Panc1 (cell line): ENCODE measurements around the gene IFT122. TPM values are rescaled to one million over a fixed set of nuclear protein-coding genes. Genes with fewer than 3 reads are reported as not detected.

Experiments
- ATAC-seq: fragments of 200-7000 bp; cut with Tn5 transposase; 2 replicates; pipeline ENCODE4 v1.9.1; 2020; ENCODE audit warnings: mild to moderate bottlenecking, moderate library complexity
- BruUV-seq: library from RNA; stranded (reverse); fragments of 400-500 nt; replicated peaks from 2 replicates; lab custom pipeline; 2021; lab: Mats Ljungman, UMichigan
- CTCF ChIA-PET: fragments of 300-600 bp; sonication (Branson Sonifier 250); formaldehyde crosslinking; loops from one replicate; lab custom pipeline; 2022; ENCODE audit warnings: antibody characterized with exemption; lab: Charles Lee
- POLR2A ChIA-PET: fragments of 300-600 bp; sonication (Branson Sonifier 250); formaldehyde crosslinking; loops from one replicate; lab custom pipeline; 2022; ENCODE audit warnings: antibody characterized with exemption; lab: Charles Lee
- DNase-seq: peaks from one replicate; pipeline ENCODE4 v3.0.0-alpha.2; 2010; ENCODE audit warnings: low read depth, low spot score
- H3K27ac ChIP-seq: 2 replicates; pipeline ENCODE4 v1.5.1; 2011; ENCODE audit warnings: mild to moderate bottlenecking, low read length, inconsistent platforms
- H3K27me3 ChIP-seq: fragments of 200-500 bp; sonication (Bioruptor generic); 2 replicates; pipeline ENCODE4 v1.6.0; 2014; ENCODE audit warnings: low read length, inconsistent platforms; ENCODE audit not compliant: control insufficient read depth, insufficient read depth
- H3K36me3 ChIP-seq: fragments of 200-500 bp; sonication (Bioruptor generic); 2 replicates; pipeline ENCODE4 v1.5.1; 2014; ENCODE audit warnings: inconsistent platforms, mild to moderate bottlenecking, low read length, moderate library complexity; ENCODE audit not compliant: control insufficient read depth, insufficient read depth
- H3K4me1 ChIP-seq: 2 replicates; pipeline ENCODE4 v1.5.1; 2011; ENCODE audit warnings: inconsistent platforms, mild to moderate bottlenecking, low read length, moderate library complexity; ENCODE audit not compliant: control insufficient read depth, insufficient read depth
- H3K4me3 ChIP-seq, 2 experiments: 2 replicates each; pipeline ENCODE4 v1.5.1; 2011 to 2012; ENCODE audit warnings: low read depth in 2 of 2, low read length in 2 of 2, mild to moderate bottlenecking in 2 of 2, inconsistent platforms in 1 of 2, moderate library complexity in 1 of 2
- H3K9me3 ChIP-seq: fragments of 200-500 bp; sonication (Bioruptor generic); 2 replicates; pipeline ENCODE4 v1.5.1; 2014; ENCODE audit warnings: low read depth, mild to moderate bottlenecking, inconsistent platforms, low read length, moderate library complexity; ENCODE audit not compliant: control insufficient read depth, insufficient read depth
- POLR2AphosphoS5 ChIP-seq: IDR thresholded peaks from 2 replicates; pipeline ENCODE4 v1.6.1; 2012; ENCODE audit warnings: mild to moderate bottlenecking, low read depth, low read length, moderate library complexity
- SIN3A ChIP-seq: IDR thresholded peaks from 2 replicates; pipeline ENCODE4 v1.6.1; 2012; ENCODE audit warnings: low read depth, mild to moderate bottlenecking, low read length, moderate library complexity, borderline replicate concordance; ENCODE audit not compliant: insufficient read depth
- TCF7L2 ChIP-seq: IDR thresholded peaks from 2 replicates; pipeline ENCODE4 v1.6.1; 2011; ENCODE audit warnings: mild to moderate bottlenecking, low read depth, low read length, inconsistent platforms
- in situ Hi-C: cut with HindIII; loops from 2 replicates; pipeline ENCODE4 v1.10.0; 2016; ENCODE audit warnings: low sequenced_read_pairs, low pct_unique_long_range_greater_than_20kb
- intact Hi-C: fragments of 100-400 bp; cut with micrococcal nuclease; formaldehyde crosslinking; loops from one replicate; pipeline ENCODE4 v1.10.0; 2022; ENCODE audit not compliant: unreplicated experiment
- total RNA-seq: library from RNA; stranded (reverse); gene quantifications from one replicate; pipeline ENCODE4 v1.2.1, GENCODE V29; 2021; ENCODE audit not compliant: unreplicated experiment
- TF ChIP-seq, protein P1 (sequence below): fragments of 450-650 bp; IDR thresholded peaks from 2 replicates; pipeline ENCODE4 v1.5.1; 2017; ENCODE audit warnings: mild to moderate bottlenecking
- TF ChIP-seq, protein P2 (sequence below), 2 experiments: IDR thresholded peaks; 2 replicates each; pipeline ENCODE4 v1.6.1; 2011 to 2012; ENCODE audit warnings: low read depth in 2 of 2, control low read depth in 1 of 2, low read length in 1 of 2, mild to moderate bottlenecking in 1 of 2, moderate library complexity in 1 of 2; ENCODE audit not compliant: insufficient read depth in 1 of 2

IFT122 gene
- total RNA-seq, 1 experiment from 2014 or later = 52.4 TPM

DNA sequence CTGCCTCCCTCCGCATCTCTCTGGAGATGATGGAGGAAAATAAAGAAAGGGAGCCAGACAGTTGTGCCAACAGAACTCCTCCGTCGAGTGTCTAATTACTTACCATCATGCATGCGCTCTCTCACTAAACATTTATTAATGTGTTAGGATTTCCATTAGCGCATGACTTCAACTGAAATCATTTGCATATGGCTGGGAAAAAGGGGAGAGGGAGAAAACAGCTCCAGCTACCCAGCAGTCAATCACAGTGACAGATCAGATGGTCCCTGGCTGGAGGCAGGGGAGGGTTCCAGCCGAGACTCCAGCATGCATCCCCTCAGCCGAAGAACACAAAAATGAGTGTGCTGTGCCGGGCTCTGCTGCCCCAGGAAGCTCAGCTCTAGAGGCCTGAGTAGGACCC lies 81.6 kb downstream of the IFT122 start:
- Histone ChIP-seq H3K4me3 (no peak overlapping the region), H3K9me3 (no peaks in the 10 kb centered on the region), H3K36me3 (no peaks in the 10 kb centered on the region), H3K27ac (no peak overlapping the region), H3K4me1 (no peaks in the 10 kb centered on the region), H3K27me3 (no peaks in the 10 kb centered on the region)
- no peak for ATAC-seq
- TF ChIP-seq, protein P1, sequence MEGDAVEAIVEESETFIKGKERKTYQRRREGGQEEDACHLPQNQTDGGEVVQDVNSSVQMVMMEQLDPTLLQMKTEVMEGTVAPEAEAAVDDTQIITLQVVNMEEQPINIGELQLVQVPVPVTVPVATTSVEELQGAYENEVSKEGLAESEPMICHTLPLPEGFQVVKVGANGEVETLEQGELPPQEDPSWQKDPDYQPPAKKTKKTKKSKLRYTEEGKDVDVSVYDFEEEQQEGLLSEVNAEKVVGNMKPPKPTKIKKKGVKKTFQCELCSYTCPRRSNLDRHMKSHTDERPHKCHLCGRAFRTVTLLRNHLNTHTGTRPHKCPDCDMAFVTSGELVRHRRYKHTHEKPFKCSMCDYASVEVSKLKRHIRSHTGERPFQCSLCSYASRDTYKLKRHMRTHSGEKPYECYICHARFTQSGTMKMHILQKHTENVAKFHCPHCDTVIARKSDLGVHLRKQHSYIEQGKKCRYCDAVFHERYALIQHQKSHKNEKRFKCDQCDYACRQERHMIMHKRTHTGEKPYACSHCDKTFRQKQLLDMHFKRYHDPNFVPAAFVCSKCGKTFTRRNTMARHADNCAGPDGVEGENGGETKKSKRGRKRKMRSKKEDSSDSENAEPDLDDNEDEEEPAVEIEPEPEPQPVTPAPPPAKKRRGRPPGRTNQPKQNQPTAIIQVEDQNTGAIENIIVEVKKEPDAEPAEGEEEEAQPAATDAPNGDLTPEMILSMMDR = no peak
- TF ChIP-seq TCF7L2 (no peak), POLR2AphosphoS5 (no peak), SIN3A (no peak)
- TF ChIP-seq, protein P2, sequence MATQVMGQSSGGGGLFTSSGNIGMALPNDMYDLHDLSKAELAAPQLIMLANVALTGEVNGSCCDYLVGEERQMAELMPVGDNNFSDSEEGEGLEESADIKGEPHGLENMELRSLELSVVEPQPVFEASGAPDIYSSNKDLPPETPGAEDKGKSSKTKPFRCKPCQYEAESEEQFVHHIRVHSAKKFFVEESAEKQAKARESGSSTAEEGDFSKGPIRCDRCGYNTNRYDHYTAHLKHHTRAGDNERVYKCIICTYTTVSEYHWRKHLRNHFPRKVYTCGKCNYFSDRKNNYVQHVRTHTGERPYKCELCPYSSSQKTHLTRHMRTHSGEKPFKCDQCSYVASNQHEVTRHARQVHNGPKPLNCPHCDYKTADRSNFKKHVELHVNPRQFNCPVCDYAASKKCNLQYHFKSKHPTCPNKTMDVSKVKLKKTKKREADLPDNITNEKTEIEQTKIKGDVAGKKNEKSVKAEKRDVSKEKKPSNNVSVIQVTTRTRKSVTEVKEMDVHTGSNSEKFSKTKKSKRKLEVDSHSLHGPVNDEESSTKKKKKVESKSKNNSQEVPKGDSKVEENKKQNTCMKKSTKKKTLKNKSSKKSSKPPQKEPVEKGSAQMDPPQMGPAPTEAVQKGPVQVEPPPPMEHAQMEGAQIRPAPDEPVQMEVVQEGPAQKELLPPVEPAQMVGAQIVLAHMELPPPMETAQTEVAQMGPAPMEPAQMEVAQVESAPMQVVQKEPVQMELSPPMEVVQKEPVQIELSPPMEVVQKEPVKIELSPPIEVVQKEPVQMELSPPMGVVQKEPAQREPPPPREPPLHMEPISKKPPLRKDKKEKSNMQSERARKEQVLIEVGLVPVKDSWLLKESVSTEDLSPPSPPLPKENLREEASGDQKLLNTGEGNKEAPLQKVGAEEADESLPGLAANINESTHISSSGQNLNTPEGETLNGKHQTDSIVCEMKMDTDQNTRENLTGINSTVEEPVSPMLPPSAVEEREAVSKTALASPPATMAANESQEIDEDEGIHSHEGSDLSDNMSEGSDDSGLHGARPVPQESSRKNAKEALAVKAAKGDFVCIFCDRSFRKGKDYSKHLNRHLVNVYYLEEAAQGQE (IDR thresholded peaks at IDR 0.05; ENCODE audit: insufficient read depth in 1 of 2, low read depth in 2 of 2, low read length in 1 of 2) = no peak
- DNase-seq = no peak
- in situ Hi-C loops = no loop called here
- ChIA-PET POLR2A (no interaction called here), CTCF (no interaction called here)
- BruUV-seq = no TSS peak
- intact Hi-C loops = no loop called here

DNA sequence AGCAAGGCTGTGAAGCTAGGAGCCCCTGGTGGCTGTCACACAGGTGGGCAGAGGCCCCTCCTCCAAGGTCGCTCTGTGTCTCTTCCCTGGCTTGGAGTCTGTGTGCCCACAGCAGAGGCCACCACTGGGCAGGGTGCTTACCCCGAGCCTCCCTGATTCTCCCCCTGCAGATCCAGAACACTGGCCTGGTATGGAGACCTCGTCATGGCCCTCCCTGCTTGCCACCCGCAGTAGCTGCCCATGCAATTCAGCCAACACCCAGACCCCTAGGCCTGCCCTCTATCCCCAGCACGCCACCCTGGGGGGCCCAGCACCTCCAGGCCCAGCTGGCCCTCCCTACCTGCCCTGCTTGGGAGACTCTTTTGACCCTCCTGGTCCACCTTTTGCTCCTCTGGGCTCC lies 82.9 kb downstream of the IFT122 start:
- in situ Hi-C loops = no loop called here
- CTCF ChIA-PET = interaction anchor here (0.5 kb wide), 1 partner anchor 306 kb away, joined by 6 read pairs; no protein-coding TSS in a partner anchor
- intact Hi-C loops = no loop called here

More for the DNA sequence above, 82.9 kb downstream of the IFT122 start:
- no peaks in the 10 kb centered on the region for H3K36me3 ChIP-seq
- no peak overlapping the region for H3K27ac ChIP-seq
- POLR2A ChIA-PET = interaction anchor here (0.5 kb wide), 1 partner anchor 84 kb away, joined by 3 read pairs; no protein-coding TSS in a partner anchor
- DNase-seq (no peak), ATAC-seq (no peak)
- TF ChIP-seq, protein P2 (IDR thresholded peaks at IDR 0.05; ENCODE audit: insufficient read depth in 1 of 2, low read depth in 2 of 2, low read length in 1 of 2) = no peak
- no peak for TF ChIP-seq POLR2AphosphoS5
- TF ChIP-seq, protein P1 = no peak
- TF ChIP-seq SIN3A = no peak
- no peak for TF ChIP-seq TCF7L2
- no peaks in the 10 kb centered on the region for H3K9me3 ChIP-seq
- BruUV-seq = no TSS peak
- H3K4me3 ChIP-seq = no peak overlapping the region
- H3K4me1 ChIP-seq = no peaks in the 10 kb centered on the region
- H3K27me3 ChIP-seq = no peaks in the 10 kb centered on the region
